SIG-M5 treated with dmso at 0.1 percent for 504 hours (cell line): ENCODE results near the gene G6PC2.
"Not testable (repeated sequence)": the region's sequence is repeated elsewhere in the genome, so short reads cannot be mapped to it uniquely, and the experiment has no call there.

ENCODE experiments used
- DNase-seq: peaks from one replicate; lab custom pipeline; 2025; ENCODE audit not compliant: unreplicated experiment; lab: John Stamatoyannopoulos, UW

G6PC2 gene

GRCh38 chr2:168903888-168904287 is 2.8 kb downstream of the G6PC2 start:
- DNase-seq, result no peak

- no peak for DNase-seq
Measured at GRCh38 chr2:168904358-168904757, 3.3 kb downstream of the G6PC2 start.

GRCh38 chr2:168907940-168908662 is 7.0 kb downstream of the G6PC2 start:
- DNase-seq, result no peak

GRCh38 chr2:168910330-168910729 is 9.2 kb downstream of the G6PC2 start:
- no peak for DNase-seq

- DNase-seq, result no peak
Measured at GRCh38 chr2:168912466-168912865, 11.4 kb downstream of the G6PC2 start.

- DNase-seq, result no peak
Measured at GRCh38 chr2:168912901-168913369, 11.8 kb downstream of the G6PC2 start.

GRCh38 chr2:168913495-168913894 is 12.4 kb downstream of the G6PC2 start:
- no peak for DNase-seq

GRCh38 chr2:168915441-168916330 is 14.6 kb downstream of the G6PC2 start:
- DNase-seq, result no peak

GRCh38 chr2:168916331-168916675 is 15.2 kb downstream of the G6PC2 start:
- DNase-seq, result no peak

GRCh38 chr2:168920504-168921157 is 19.5 kb downstream of the G6PC2 start:
- peak; percentile 59 for DNase-seq

GRCh38 chr2:168926621-168927386 is 25.7 kb downstream of the G6PC2 start:
- no peak for DNase-seq

GRCh38 chr2:168928113-168928831 is 27.2 kb downstream of the G6PC2 start:
- DNase-seq, result no peak

- no peak for DNase-seq
Measured at GRCh38 chr2:168929031-168929430, 27.9 kb downstream of the G6PC2 start.

- DNase-seq, result no peak
Measured at GRCh38 chr2:168930242-168930641, 29.2 kb downstream of the G6PC2 start.

- not testable (repeated sequence) for DNase-seq
Measured at GRCh38 chr2:168932174-168932573, 31.1 kb downstream of the G6PC2 start.

GRCh38 chr2:168934826-168935225 is 33.7 kb downstream of the G6PC2 start:
- no peak for DNase-seq

GRCh38 chr2:168935810-168936581 is 34.9 kb downstream of the G6PC2 start:
- DNase-seq, result no peak

GRCh38 chr2:168939061-168939460 is 38.0 kb downstream of the G6PC2 start:
- no peak for DNase-seq

- DNase-seq, result no peak
Measured at GRCh38 chr2:168939918-168940317, 38.8 kb downstream of the G6PC2 start.

GRCh38 chr2:168941297-168941696 is 40.2 kb downstream of the G6PC2 start:
- DNase-seq, result no peak
